ENCODE data around the gene VAT1L. TPM values are rescaled to one million over a fixed set of nuclear protein-coding genes. Genes with fewer than 3 reads are reported as not detected.

VAT1L gene
- total and polyA plus RNA-seq, 2 experiments from 2014 or later: 11.0 to 24.4 TPM

- TF ChIP-seq STAT1 (IDR thresholded peaks at IDR 0.05; ENCODE audit: unreplicated experiment): no peak
- no peak for TF ChIP-seq ZNF331 (CRISPR knock-in tag; IDR thresholded peaks at IDR 0.05; ENCODE audit: low read depth)
- no peak for TF ChIP-seq EZH2phosphoT487 (IDR thresholded peaks at IDR 0.05; ENCODE audit: unreplicated experiment)
- TF ChIP-seq EZH2 (IDR thresholded peaks at IDR 0.05; ENCODE audit: low read depth, unreplicated experiment): no peak
- TF ChIP-seq ZNF114 (CRISPR knock-in tag; IDR thresholded peaks at IDR 0.05): no peak
These were observed 117.1 kb downstream of the VAT1L start (continued) for GRCh38 chr16:77905374-77905920.

GRCh38 chr16:77910021-77910420 lies 121.7 kb downstream of the VAT1L start:
- Histone ChIP-seq H3K27me3 (ENCODE audit: insufficient read depth) (no peaks in the 10 kb centered on the region), H3K79me2 (replicated peaks; ENCODE audit: insufficient read depth) (no peaks in the 10 kb centered on the region), H3K27ac (ENCODE audit: low read depth) (no peak overlapping the region), H3F3A (replicated peaks; ENCODE audit: low read depth) (no peaks in the 10 kb centered on the region), H3K4me1 (ENCODE audit: insufficient read depth) (peaks cover 15% of the 10 kb centered on the region), H4K20me1 (replicated peaks; ENCODE audit: insufficient read depth) (no peaks in the 10 kb centered on the region), H3K4me3 (no peak overlapping the region), H3K9me2 (ENCODE audit: insufficient read depth) (peaks cover 3% of the 10 kb centered on the region; the same call in 1 of the 2 replicates), H3K4me2 (no peak overlapping the region), H3K36me3 (ENCODE audit: insufficient read depth) (no peaks in the 10 kb centered on the region; the same call in 1 of the 2 replicates), H2AFZ (no peak overlapping the region)
- Mint-ChIP-seq H3K36me3 (ENCODE audit: low read depth) (no peaks in the 10 kb centered on the region), H3K27me3 (ENCODE audit: insufficient read depth, low read depth, poor library complexity) (peaks cover 2% of the 10 kb centered on the region), H3K27ac (no peak overlapping the region), H3K4me3 (no peak overlapping the region), H3K4me1 (peaks cover 13% of the 10 kb centered on the region), H3K9me3 (no peaks in the 10 kb centered on the region)
- no peak for ATAC-seq
- no peak for DNase-seq (ENCODE audit: low spot score)
- TF ChIP-seq CTCF (conservative IDR thresholded peaks at IDR 0.05; ENCODE audit: low read depth in 2 of 2) (no peak), EZH2 (IDR thresholded peaks at IDR 0.05; ENCODE audit: low read depth, unreplicated experiment) (no peak), ZNF462 (CRISPR knock-in tag; IDR thresholded peaks at IDR 0.05) (no peak), NANOG (IDR thresholded peaks at IDR 0.05; ENCODE audit: borderline replicate concordance) (no peak), ZNF114 (CRISPR knock-in tag; IDR thresholded peaks at IDR 0.05) (no peak), ETS1 (IDR thresholded peaks at IDR 0.05) (no peak), POLR2AphosphoS5 (IDR thresholded peaks at IDR 0.05; ENCODE audit: low read depth) (no peak), JUNB (IDR thresholded peaks at IDR 0.05; ENCODE audit: unreplicated experiment) (no peak), STAT1 (IDR thresholded peaks at IDR 0.05; ENCODE audit: unreplicated experiment) (no peak), ZNF331 (CRISPR knock-in tag; IDR thresholded peaks at IDR 0.05; ENCODE audit: low read depth) (no peak), REST (IDR thresholded peaks at IDR 0.05; ENCODE audit: unreplicated experiment) (no peak), CREB1 (CRISPR knock-in tag; IDR thresholded peaks at IDR 0.05; ENCODE audit: low read depth) (no peak)

All from GM23338 (cell line).